ENCODE measurements around the gene ITCH.

DNA sequence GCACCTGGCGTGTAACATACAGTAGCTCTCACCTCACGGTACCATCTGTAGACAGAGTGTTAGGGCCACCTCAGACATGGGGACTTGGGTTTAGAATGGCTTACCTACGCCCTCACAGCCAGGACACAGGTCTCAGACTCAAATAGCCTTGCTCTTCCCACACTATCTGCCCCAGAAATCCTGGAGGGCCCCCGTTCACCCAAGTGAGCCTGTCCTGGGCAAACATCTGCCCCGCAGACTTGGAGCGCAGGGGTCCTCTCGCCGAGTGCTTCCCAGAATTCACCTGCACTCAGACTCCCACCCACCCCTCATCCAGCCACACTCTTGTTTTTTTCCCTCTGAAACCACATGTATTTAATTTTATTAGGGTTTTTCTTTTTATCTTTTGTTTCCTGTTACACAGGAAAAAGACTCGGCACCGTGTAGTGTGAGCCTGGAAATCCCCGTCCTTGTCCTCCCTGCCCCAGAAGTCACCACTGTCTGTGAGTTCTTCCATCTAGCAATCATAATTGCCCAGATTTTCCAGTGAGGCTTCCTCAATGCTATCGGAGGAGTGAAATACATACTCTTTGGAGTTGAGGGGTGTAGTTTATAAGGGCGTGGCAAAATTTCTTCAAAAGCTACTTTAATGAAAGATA, 178.3 kb downstream of the ITCH start:
- TF ChIP-seq, protein P1, sequence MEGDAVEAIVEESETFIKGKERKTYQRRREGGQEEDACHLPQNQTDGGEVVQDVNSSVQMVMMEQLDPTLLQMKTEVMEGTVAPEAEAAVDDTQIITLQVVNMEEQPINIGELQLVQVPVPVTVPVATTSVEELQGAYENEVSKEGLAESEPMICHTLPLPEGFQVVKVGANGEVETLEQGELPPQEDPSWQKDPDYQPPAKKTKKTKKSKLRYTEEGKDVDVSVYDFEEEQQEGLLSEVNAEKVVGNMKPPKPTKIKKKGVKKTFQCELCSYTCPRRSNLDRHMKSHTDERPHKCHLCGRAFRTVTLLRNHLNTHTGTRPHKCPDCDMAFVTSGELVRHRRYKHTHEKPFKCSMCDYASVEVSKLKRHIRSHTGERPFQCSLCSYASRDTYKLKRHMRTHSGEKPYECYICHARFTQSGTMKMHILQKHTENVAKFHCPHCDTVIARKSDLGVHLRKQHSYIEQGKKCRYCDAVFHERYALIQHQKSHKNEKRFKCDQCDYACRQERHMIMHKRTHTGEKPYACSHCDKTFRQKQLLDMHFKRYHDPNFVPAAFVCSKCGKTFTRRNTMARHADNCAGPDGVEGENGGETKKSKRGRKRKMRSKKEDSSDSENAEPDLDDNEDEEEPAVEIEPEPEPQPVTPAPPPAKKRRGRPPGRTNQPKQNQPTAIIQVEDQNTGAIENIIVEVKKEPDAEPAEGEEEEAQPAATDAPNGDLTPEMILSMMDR (conservative IDR thresholded peaks at IDR 0.05): no peak
- no peak for TF ChIP-seq ZFX (IDR thresholded peaks at IDR 0.05)
